Panc1 (cell line): Measurements from ENCODE around the gene PPIL4. TPM values are rescaled to one million over a fixed set of nuclear protein-coding genes. Genes with fewer than 3 reads are reported as not detected.

Experiments
- ATAC-seq: fragments of 200-7000 bp; cut with Tn5 transposase; 2 replicates; pipeline ENCODE4 v1.9.1; 2020; ENCODE audit warnings: mild to moderate bottlenecking, moderate library complexity
- BruUV-seq: library from RNA; stranded (reverse); fragments of 400-500 nt; replicated peaks from 2 replicates; lab custom pipeline; 2021; lab: Mats Ljungman, UMichigan
- CTCF ChIA-PET: fragments of 300-600 bp; sonication (Branson Sonifier 250); formaldehyde crosslinking; loops from one replicate; lab custom pipeline; 2022; ENCODE audit warnings: antibody characterized with exemption; lab: Charles Lee
- POLR2A ChIA-PET: fragments of 300-600 bp; sonication (Branson Sonifier 250); formaldehyde crosslinking; loops from one replicate; lab custom pipeline; 2022; ENCODE audit warnings: antibody characterized with exemption; lab: Charles Lee
- DNase-seq: peaks from one replicate; pipeline ENCODE4 v3.0.0-alpha.2; 2010; ENCODE audit warnings: low read depth, low spot score
- H3K27ac ChIP-seq: 2 replicates; pipeline ENCODE4 v1.5.1; 2011; ENCODE audit warnings: mild to moderate bottlenecking, low read length, inconsistent platforms
- H3K27me3 ChIP-seq: fragments of 200-500 bp; sonication (Bioruptor generic); 2 replicates; pipeline ENCODE4 v1.6.0; 2014; ENCODE audit warnings: low read length, inconsistent platforms; ENCODE audit not compliant: control insufficient read depth, insufficient read depth
- H3K36me3 ChIP-seq: fragments of 200-500 bp; sonication (Bioruptor generic); 2 replicates; pipeline ENCODE4 v1.5.1; 2014; ENCODE audit warnings: inconsistent platforms, mild to moderate bottlenecking, low read length, moderate library complexity; ENCODE audit not compliant: control insufficient read depth, insufficient read depth
- H3K4me1 ChIP-seq: 2 replicates; pipeline ENCODE4 v1.5.1; 2011; ENCODE audit warnings: inconsistent platforms, mild to moderate bottlenecking, low read length, moderate library complexity; ENCODE audit not compliant: control insufficient read depth, insufficient read depth
- H3K4me3 ChIP-seq, 2 experiments: 2 replicates each; pipeline ENCODE4 v1.5.1; 2011 to 2012; ENCODE audit warnings: low read depth in 2 of 2, low read length in 2 of 2, mild to moderate bottlenecking in 2 of 2, inconsistent platforms in 1 of 2, moderate library complexity in 1 of 2
- H3K9me3 ChIP-seq: fragments of 200-500 bp; sonication (Bioruptor generic); 2 replicates; pipeline ENCODE4 v1.5.1; 2014; ENCODE audit warnings: low read depth, mild to moderate bottlenecking, inconsistent platforms, low read length, moderate library complexity; ENCODE audit not compliant: control insufficient read depth, insufficient read depth
- CTCF ChIP-seq: fragments of 450-650 bp; IDR thresholded peaks from 2 replicates; pipeline ENCODE4 v1.5.1; 2017; ENCODE audit warnings: mild to moderate bottlenecking
- POLR2AphosphoS5 ChIP-seq: IDR thresholded peaks from 2 replicates; pipeline ENCODE4 v1.6.1; 2012; ENCODE audit warnings: mild to moderate bottlenecking, low read depth, low read length, moderate library complexity
- REST ChIP-seq, 2 experiments: IDR thresholded peaks; 2 replicates each; pipeline ENCODE4 v1.6.1; 2011 to 2012; ENCODE audit warnings: low read depth in 2 of 2, control low read depth in 1 of 2, low read length in 1 of 2, mild to moderate bottlenecking in 1 of 2, moderate library complexity in 1 of 2; ENCODE audit not compliant: insufficient read depth in 1 of 2
- SIN3A ChIP-seq: IDR thresholded peaks from 2 replicates; pipeline ENCODE4 v1.6.1; 2012; ENCODE audit warnings: low read depth, mild to moderate bottlenecking, low read length, moderate library complexity, borderline replicate concordance; ENCODE audit not compliant: insufficient read depth
- TCF7L2 ChIP-seq: IDR thresholded peaks from 2 replicates; pipeline ENCODE4 v1.6.1; 2011; ENCODE audit warnings: mild to moderate bottlenecking, low read depth, low read length, inconsistent platforms
- in situ Hi-C: cut with HindIII; loops from 2 replicates; pipeline ENCODE4 v1.10.0; 2016; ENCODE audit warnings: low sequenced_read_pairs, low pct_unique_long_range_greater_than_20kb
- intact Hi-C: fragments of 100-400 bp; cut with micrococcal nuclease; formaldehyde crosslinking; loops from one replicate; pipeline ENCODE4 v1.10.0; 2022; ENCODE audit not compliant: unreplicated experiment
- total RNA-seq: library from RNA; stranded (reverse); gene quantifications from one replicate; pipeline ENCODE4 v1.2.1, GENCODE V29; 2021; ENCODE audit not compliant: unreplicated experiment

The PPIL4 gene
- total RNA-seq, 1 experiment from 2014 or later, result 19.9 TPM

GRCh38 chr6:149581349-149581748 is 35.5 kb upstream of the PPIL4 start:
- CTCF ChIA-PET, result no interaction called here
- Histone ChIP-seq H3K27ac (no peak overlapping the region), H3K4me3 (no peak overlapping the region), H3K36me3 (no peaks in the 10 kb centered on the region; the same call in 1 of the 2 replicates), H3K9me3 (no peaks in the 10 kb centered on the region), H3K4me1 (no peaks in the 10 kb centered on the region), H3K27me3 (no peaks in the 10 kb centered on the region)
- intact Hi-C loops, result no loop called here
- ATAC-seq (no peak), DNase-seq (no peak)
- TF ChIP-seq CTCF, result no peak
- TF ChIP-seq POLR2AphosphoS5, result no peak
- TF ChIP-seq SIN3A, result no peak
- TF ChIP-seq TCF7L2, result no peak
- no peak for TF ChIP-seq REST (IDR thresholded peaks at IDR 0.05; ENCODE audit: insufficient read depth in 1 of 2, low read depth in 2 of 2, low read length in 1 of 2)
- in situ Hi-C loops, result no loop called here
- no TSS peak for BruUV-seq
- POLR2A ChIA-PET, result no interaction called here

GRCh38 chr6:149580880-149581279 is 35.0 kb upstream of the PPIL4 start:
- CTCF ChIA-PET, result no interaction called here
- Histone ChIP-seq H3K27ac (no peak overlapping the region), H3K4me3 (no peak overlapping the region), H3K27me3 (no peaks in the 10 kb centered on the region), H3K9me3 (no peaks in the 10 kb centered on the region), H3K4me1 (no peaks in the 10 kb centered on the region), H3K36me3 (no peaks in the 10 kb centered on the region; the same call in 1 of the 2 replicates)
- TF ChIP-seq TCF7L2, result no peak
- TF ChIP-seq POLR2AphosphoS5, result no peak
- TF ChIP-seq CTCF, result no peak
- no peak for TF ChIP-seq REST (IDR thresholded peaks at IDR 0.05; ENCODE audit: insufficient read depth in 1 of 2, low read depth in 2 of 2, low read length in 1 of 2)
- no peak for TF ChIP-seq SIN3A
- DNase-seq, result no peak
- no TSS peak for BruUV-seq
- intact Hi-C loops (no loop called here), in situ Hi-C loops (no loop called here)
- no peak for ATAC-seq
- POLR2A ChIA-PET, result no interaction called here
